Measurements from ENCODE around the gene CDK6. TPM values are rescaled to one million over a fixed set of nuclear protein-coding genes. Genes with fewer than 3 reads are reported as not detected.

Gene CDK6
- total RNA-seq, 1 donor from 2014 or later = 6.0 TPM

- no peak for TF ChIP-seq EZH2phosphoT487 (IDR thresholded peaks at IDR 0.05)
- TF ChIP-seq EZH2 (IDR thresholded peaks at IDR 0.05) = no peak
- no peak for TF ChIP-seq CTCF (IDR thresholded peaks at IDR 0.05)
- Histone ChIP-seq H3K36me3 (no peaks in the 10 kb centered on the region), H3K27ac (no peak overlapping the region), H3K79me2 (ENCODE audit: low read depth) (no peaks in the 10 kb centered on the region), H4K20me1 (ENCODE audit: low read depth) (no peaks in the 10 kb centered on the region), H2AFZ (replicated peaks) (no peak overlapping the region), H3K4me3 (no peak overlapping the region), H3K4me2 (no peak overlapping the region), H3K27me3 (no peaks in the 10 kb centered on the region), H3F3A (ENCODE audit: low read depth) (no peaks in the 10 kb centered on the region), H3K9me3 (ENCODE audit: low read depth) (no peaks in the 10 kb centered on the region), H3K4me1 (no peaks in the 10 kb centered on the region), H3K9ac (no peak overlapping the region)
- Mint-ChIP-seq H3K4me3 (no peak overlapping the region), H3K9me3 (peaks cover 13% of the 10 kb centered on the region), H3K4me1 (peaks cover 5% of the 10 kb centered on the region), H3K27ac (no peak overlapping the region), H3K27me3 (ENCODE audit: insufficient read depth, low read depth) (peaks cover 2% of the 10 kb centered on the region), H3K36me3 (peaks cover 25% of the 10 kb centered on the region)
- no peak for DNase-seq (ENCODE audit: low spot score)
These were observed 210.0 kb downstream of the CDK6 start for GRCh38 chr7:92626281-92626809.

GRCh38 chr7:92625617-92626016 is 210.8 kb downstream of the CDK6 start:
- no peaks in the 10 kb centered on the region for H3K79me2 ChIP-seq (ENCODE audit: low read depth)
- no peak for TF ChIP-seq CTCF (IDR thresholded peaks at IDR 0.05)
- no peak overlapping the region for H3K27ac Mint-ChIP-seq

GRCh38 chr7:92624298-92624996 is 211.9 kb downstream of the CDK6 start:
- Histone ChIP-seq H3K4me2 (no peak overlapping the region), H3K27me3 (no peaks in the 10 kb centered on the region), H3F3A (ENCODE audit: low read depth) (no peaks in the 10 kb centered on the region), H3K36me3 (no peaks in the 10 kb centered on the region), H3K27ac (no peak overlapping the region), H3K4me1 (no peaks in the 10 kb centered on the region), H3K79me2 (ENCODE audit: low read depth) (no peaks in the 10 kb centered on the region), H3K9me3 (ENCODE audit: low read depth) (no peaks in the 10 kb centered on the region), H3K9ac (no peak overlapping the region), H3K4me3 (no peak overlapping the region), H2AFZ (replicated peaks) (no peak overlapping the region), H4K20me1 (ENCODE audit: low read depth) (no peaks in the 10 kb centered on the region)
- H3K9me3 Mint-ChIP-seq = peaks cover 13% of the 10 kb centered on the region
- TF ChIP-seq EZH2 (IDR thresholded peaks at IDR 0.05) (no peak), CTCF (IDR thresholded peaks at IDR 0.05) (no peak), EZH2phosphoT487 (IDR thresholded peaks at IDR 0.05) (no peak)
- no peak overlapping the region for H3K27ac Mint-ChIP-seq
- no peaks in the 10 kb centered on the region for H3K27me3 Mint-ChIP-seq (ENCODE audit: insufficient read depth, low read depth)
- peaks cover 8% of the 10 kb centered on the region for H3K4me1 Mint-ChIP-seq
- no peak for DNase-seq (ENCODE audit: low spot score)
- H3K4me3 Mint-ChIP-seq = no peak overlapping the region
- peaks cover 23% of the 10 kb centered on the region for H3K36me3 Mint-ChIP-seq

More at GRCh38 chr7:92625617-92626016, 210.8 kb downstream of the CDK6 start:
- H3K4me3 ChIP-seq = no peak overlapping the region
- H3K4me1 Mint-ChIP-seq = peaks cover 8% of the 10 kb centered on the region
- H4K20me1 ChIP-seq (ENCODE audit: low read depth) = no peaks in the 10 kb centered on the region
- DNase-seq (ENCODE audit: low spot score) = no peak
- no peaks in the 10 kb centered on the region for H3K27me3 ChIP-seq
- H3K36me3 ChIP-seq = no peaks in the 10 kb centered on the region
- H3F3A ChIP-seq (ENCODE audit: low read depth) = no peaks in the 10 kb centered on the region
- H3K27me3 Mint-ChIP-seq (ENCODE audit: insufficient read depth, low read depth) = peaks cover 2% of the 10 kb centered on the region
- no peak overlapping the region for H3K27ac ChIP-seq
- no peaks in the 10 kb centered on the region for H3K4me1 ChIP-seq
- peaks cover 13% of the 10 kb centered on the region for H3K9me3 Mint-ChIP-seq
- H3K4me2 ChIP-seq = no peak overlapping the region
- no peak overlapping the region for H2AFZ ChIP-seq (replicated peaks)
- H3K4me3 Mint-ChIP-seq = no peak overlapping the region
- no peak overlapping the region for H3K9ac ChIP-seq
- H3K9me3 ChIP-seq (ENCODE audit: low read depth) = no peaks in the 10 kb centered on the region
- peaks cover 25% of the 10 kb centered on the region for H3K36me3 Mint-ChIP-seq

Measured in neural progenitor cell (in vitro differentiated cells).